Measurements from ENCODE around the gene PCBP3. TPM values are rescaled to one million over a fixed set of nuclear protein-coding genes. Genes with fewer than 3 reads are reported as not detected.
"Not testable (repeated sequence)": the region's sequence is repeated elsewhere in the genome, so short reads cannot be mapped to it uniquely, and the experiment has no call there.

The PCBP3 gene
- total RNA-seq, 1 donor from 2014 or later, result 72.7 TPM

DNA sequence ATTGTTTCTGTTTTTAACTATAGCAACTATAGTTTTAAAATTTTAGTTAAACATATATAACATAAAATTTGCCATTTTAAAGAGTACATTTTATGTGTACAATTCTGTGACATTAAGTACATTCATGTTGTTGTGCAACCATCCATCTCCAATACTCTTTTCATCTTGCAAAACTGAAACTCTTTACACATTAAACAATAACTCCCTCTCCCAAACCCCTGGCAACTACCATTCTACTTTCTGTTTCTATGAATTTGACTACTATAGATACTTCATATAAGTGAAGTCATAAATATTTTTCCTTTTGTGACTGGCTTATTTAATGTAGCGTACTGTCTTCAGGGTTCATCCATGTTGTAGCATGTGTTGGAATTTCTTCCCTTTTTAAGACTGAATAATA, 25.9 kb downstream of the PCBP3 start:
- TF ChIP-seq, protein P1, sequence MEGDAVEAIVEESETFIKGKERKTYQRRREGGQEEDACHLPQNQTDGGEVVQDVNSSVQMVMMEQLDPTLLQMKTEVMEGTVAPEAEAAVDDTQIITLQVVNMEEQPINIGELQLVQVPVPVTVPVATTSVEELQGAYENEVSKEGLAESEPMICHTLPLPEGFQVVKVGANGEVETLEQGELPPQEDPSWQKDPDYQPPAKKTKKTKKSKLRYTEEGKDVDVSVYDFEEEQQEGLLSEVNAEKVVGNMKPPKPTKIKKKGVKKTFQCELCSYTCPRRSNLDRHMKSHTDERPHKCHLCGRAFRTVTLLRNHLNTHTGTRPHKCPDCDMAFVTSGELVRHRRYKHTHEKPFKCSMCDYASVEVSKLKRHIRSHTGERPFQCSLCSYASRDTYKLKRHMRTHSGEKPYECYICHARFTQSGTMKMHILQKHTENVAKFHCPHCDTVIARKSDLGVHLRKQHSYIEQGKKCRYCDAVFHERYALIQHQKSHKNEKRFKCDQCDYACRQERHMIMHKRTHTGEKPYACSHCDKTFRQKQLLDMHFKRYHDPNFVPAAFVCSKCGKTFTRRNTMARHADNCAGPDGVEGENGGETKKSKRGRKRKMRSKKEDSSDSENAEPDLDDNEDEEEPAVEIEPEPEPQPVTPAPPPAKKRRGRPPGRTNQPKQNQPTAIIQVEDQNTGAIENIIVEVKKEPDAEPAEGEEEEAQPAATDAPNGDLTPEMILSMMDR (IDR thresholded peaks at IDR 0.05; ENCODE audit: partially characterized antibody, unreplicated experiment), result no peak
- DNase-seq, result no peak
- H3K27me3 Mint-ChIP-seq (ENCODE audit: unreplicated experiment), result no peaks in the 10 kb centered on the region
- no peak overlapping the region for H3K27ac Mint-ChIP-seq (ENCODE audit: unreplicated experiment)
- H3K4me1 Mint-ChIP-seq (ENCODE audit: low read depth, unreplicated experiment), result no peaks in the 10 kb centered on the region
- H3K9me3 Mint-ChIP-seq (ENCODE audit: unreplicated experiment), result peaks cover 2% of the 10 kb centered on the region
- peaks cover 36% of the 10 kb centered on the region for H3K36me3 Mint-ChIP-seq (ENCODE audit: unreplicated experiment)
- H3K4me3 Mint-ChIP-seq (ENCODE audit: unreplicated experiment), result no peak overlapping the region

GRCh38 chr21:45670731-45671130, 27.2 kb downstream of the PCBP3 start:
- Mint-ChIP-seq H3K4me3 (ENCODE audit: unreplicated experiment) (no peak overlapping the region), H3K27ac (ENCODE audit: unreplicated experiment) (no peak overlapping the region), H3K36me3 (ENCODE audit: unreplicated experiment) (peaks cover 32% of the 10 kb centered on the region), H3K4me1 (ENCODE audit: low read depth, unreplicated experiment) (no peaks in the 10 kb centered on the region), H3K9me3 (ENCODE audit: unreplicated experiment) (peaks cover 2% of the 10 kb centered on the region), H3K27me3 (ENCODE audit: unreplicated experiment) (no peaks in the 10 kb centered on the region)
- no peak for DNase-seq
- TF ChIP-seq, protein P1 (IDR thresholded peaks at IDR 0.05; ENCODE audit: partially characterized antibody, unreplicated experiment), result no peak

DNA sequence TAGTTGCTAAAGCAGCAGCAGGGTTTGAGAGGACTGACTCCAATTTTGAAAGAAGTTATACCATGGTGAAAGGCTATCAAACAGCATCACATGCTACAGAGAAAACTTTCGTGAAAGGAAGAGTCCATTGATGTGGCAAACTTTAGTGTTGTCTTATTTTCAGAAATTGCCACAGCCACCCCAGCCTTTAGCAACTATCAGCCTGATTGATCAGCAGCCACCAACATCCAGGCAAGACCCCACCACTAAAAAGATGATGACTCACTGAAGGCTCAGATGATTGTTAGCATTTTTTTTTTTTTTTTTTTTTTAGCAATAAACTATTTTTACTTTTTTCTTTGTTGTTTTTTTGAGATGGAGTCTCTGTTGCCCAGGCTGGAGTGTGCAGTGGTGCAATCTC, 35.3 kb downstream of the PCBP3 start:
- H3K36me3 Mint-ChIP-seq (ENCODE audit: unreplicated experiment); H3K27ac Mint-ChIP-seq (ENCODE audit: unreplicated experiment); H3K9me3 Mint-ChIP-seq (ENCODE audit: unreplicated experiment); H3K27me3 Mint-ChIP-seq (ENCODE audit: unreplicated experiment); H3K4me1 Mint-ChIP-seq (ENCODE audit: low read depth, unreplicated experiment); H3K4me3 Mint-ChIP-seq (ENCODE audit: unreplicated experiment); DNase-seq: not testable (repeated sequence)

GRCh38 chr21:45680215-45680614, 36.7 kb downstream of the PCBP3 start:
- H3K9me3 Mint-ChIP-seq (ENCODE audit: unreplicated experiment), result peaks cover 4% of the 10 kb centered on the region
- no peak overlapping the region for H3K27ac Mint-ChIP-seq (ENCODE audit: unreplicated experiment)
- H3K27me3 Mint-ChIP-seq (ENCODE audit: unreplicated experiment), result peaks cover 2% of the 10 kb centered on the region
- no peaks in the 10 kb centered on the region for H3K4me1 Mint-ChIP-seq (ENCODE audit: low read depth, unreplicated experiment)
- TF ChIP-seq, protein P1 (IDR thresholded peaks at IDR 0.05; ENCODE audit: partially characterized antibody, unreplicated experiment), result no peak
- no peak overlapping the region for H3K4me3 Mint-ChIP-seq (ENCODE audit: unreplicated experiment)
- no peak for DNase-seq
- peaks cover 4% of the 10 kb centered on the region for H3K36me3 Mint-ChIP-seq (ENCODE audit: unreplicated experiment)

- H3K36me3 Mint-ChIP-seq (ENCODE audit: unreplicated experiment), result peaks cover 11% of the 10 kb centered on the region
- DNase-seq, result no peak
These were observed 51.6 kb downstream of the PCBP3 start for GRCh38 chr21:45695086-45695485.

More at GRCh38 chr21:45695086-45695485, 51.6 kb downstream of the PCBP3 start:
- H3K27me3 Mint-ChIP-seq (ENCODE audit: unreplicated experiment), result no peaks in the 10 kb centered on the region
- TF ChIP-seq, protein P1 (IDR thresholded peaks at IDR 0.05; ENCODE audit: partially characterized antibody, unreplicated experiment), result no peak
- no peak overlapping the region for H3K27ac Mint-ChIP-seq (ENCODE audit: unreplicated experiment)
- no peak overlapping the region for H3K4me3 Mint-ChIP-seq (ENCODE audit: unreplicated experiment)
- no peaks in the 10 kb centered on the region for H3K9me3 Mint-ChIP-seq (ENCODE audit: unreplicated experiment)
- H3K4me1 Mint-ChIP-seq (ENCODE audit: low read depth, unreplicated experiment), result no peaks in the 10 kb centered on the region
